Muscle layer of colon (tissue), 2 donors: ENCODE measurements around the gene CKS1B.

Experiments used
- H3K27ac ChIP-seq: one replicate; pipeline ENCODE4 v1.7.0; 2013; ENCODE audit warnings: low read depth, mild to moderate bottlenecking, low read length, moderate library complexity
- H3K27me3 ChIP-seq, 2 donors: one replicate each; pipeline ENCODE4 v1.7.0; 2013; ENCODE audit warnings: low read length in 2 of 2, mild to moderate bottlenecking in 2 of 2; ENCODE audit not compliant: insufficient read depth in 2 of 2, control insufficient read depth in 1 of 2
- H3K36me3 ChIP-seq: one replicate; pipeline ENCODE4 v1.7.0; 2013; ENCODE audit warnings: mild to moderate bottlenecking, low read length; ENCODE audit not compliant: insufficient read depth
- H3K4me1 ChIP-seq: one replicate; pipeline ENCODE4 v1.7.0; 2013; ENCODE audit warnings: mild to moderate bottlenecking, low read length; ENCODE audit not compliant: insufficient read depth
- H3K4me3 ChIP-seq, 2 donors: one replicate each; pipeline ENCODE4 v1.7.0; 2013; ENCODE audit warnings: low read length in 2 of 2, low read depth in 1 of 2, mild to moderate bottlenecking in 1 of 2, moderate library complexity in 1 of 2
- H3K9ac ChIP-seq: one replicate; pipeline ENCODE4 v1.7.0; 2013; ENCODE audit warnings: low read length
- H3K9me3 ChIP-seq: one replicate; pipeline ENCODE4 v1.7.0; 2013; ENCODE audit warnings: mild to moderate bottlenecking, low read length
- donor health status: abdominal sarcoma.
- donor health status: Adenocarcinoma of cecum.

CKS1B gene

DNA sequence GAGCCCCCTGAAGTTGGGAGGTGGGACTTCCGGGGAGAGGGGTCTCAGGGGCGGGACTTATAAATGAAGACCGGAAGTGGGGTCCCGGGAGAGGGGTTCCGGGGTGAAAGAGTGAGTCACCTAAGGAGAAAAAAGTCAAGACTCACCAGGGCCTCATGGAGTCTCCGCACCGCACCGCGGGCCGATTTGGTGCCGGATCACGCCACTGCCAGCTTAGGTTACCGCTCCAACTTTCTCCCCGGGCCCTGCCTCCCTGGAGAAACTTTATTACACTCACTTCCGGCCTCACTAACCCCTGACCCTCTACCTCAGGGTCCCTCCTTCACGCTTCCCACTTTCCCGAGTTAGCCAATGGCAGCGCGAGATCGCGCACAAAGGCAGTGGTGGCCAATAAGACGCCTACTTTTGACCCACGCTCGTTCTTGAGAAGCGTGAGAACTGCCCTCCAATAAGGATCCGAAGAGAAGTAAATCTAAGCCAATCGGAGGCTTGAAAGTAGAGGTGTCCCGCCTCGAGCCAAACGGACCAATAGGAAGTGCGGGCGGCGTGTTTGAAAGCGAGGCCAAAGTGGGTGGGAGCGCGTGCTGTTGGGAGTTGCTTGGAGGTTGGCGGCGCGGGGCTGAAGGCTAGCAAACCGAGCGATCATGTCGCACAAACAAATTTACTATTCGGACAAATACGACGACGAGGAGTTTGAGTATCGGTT, at the start of gene CKS1B:
Gene CKS1B (plus strand): TSS at position 580 of the 706 bp plus-strand sequence. CDS start 65 bp downstream, at position 645.
- no peaks in the 10 kb centered on the region for H3K27me3 ChIP-seq

DNA sequence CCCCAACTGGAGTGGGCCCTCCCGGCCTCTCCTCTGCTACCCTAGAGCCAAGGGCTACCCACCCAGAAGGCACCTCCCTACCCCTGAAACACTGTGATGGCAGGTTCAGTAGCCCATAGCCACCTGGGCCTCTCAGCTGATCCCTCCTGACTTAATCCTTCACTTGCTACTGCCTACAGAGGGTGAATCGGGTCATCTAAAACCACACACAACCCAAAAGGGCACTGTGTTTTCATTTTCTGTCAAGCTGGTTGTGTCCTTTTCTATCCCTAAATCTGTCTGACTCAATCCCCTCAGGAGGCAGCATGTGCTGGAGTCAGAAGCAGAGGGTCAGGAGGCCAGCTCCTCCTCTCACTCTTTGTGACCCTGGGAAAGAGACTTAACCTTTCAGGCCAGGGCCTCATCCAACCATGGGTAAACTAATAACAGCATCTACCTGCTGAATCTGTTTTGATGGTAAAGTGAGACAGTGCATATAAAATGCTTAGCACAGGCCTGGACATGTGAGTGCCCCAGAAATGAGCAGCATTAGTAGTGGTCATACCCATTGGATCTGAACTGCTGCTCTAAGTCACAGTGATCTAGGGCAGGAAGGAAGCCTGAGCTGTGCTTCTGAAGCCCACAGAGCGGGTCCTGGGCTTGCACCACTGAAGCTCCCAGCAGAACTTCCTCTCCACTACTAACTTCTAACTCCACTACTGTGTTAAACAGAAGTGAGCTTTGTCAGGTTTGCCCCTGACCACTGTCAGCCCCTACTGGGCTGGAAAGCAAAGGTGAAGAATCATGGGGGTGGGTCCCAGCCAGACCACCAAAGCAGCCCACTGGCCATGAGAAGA, 48.9 kb upstream of the CKS1B start:
- Histone ChIP-seq H3K4me1 (no peaks in the 10 kb centered on the region), H3K9ac (no peak overlapping the region), H3K27ac (no peak overlapping the region), H3K9me3 (no peaks in the 10 kb centered on the region), H3K4me3 (no peak overlapping the region), H3K27me3 (no peaks in the 10 kb centered on the region), H3K36me3 (peaks cover 67% of the 10 kb centered on the region)

More for the DNA sequence above, at the start of gene CKS1B:
- peak within 1 kb of the TSS; percentile 55 to 90 for H3K4me3 ChIP-seq
- peak within 1 kb of the TSS; percentile 89 for H3K27ac ChIP-seq
- no peaks in the 10 kb centered on the region for H3K36me3 ChIP-seq
- peaks cover 44% of the 10 kb centered on the region for H3K4me1 ChIP-seq
- no peaks in the 10 kb centered on the region for H3K9me3 ChIP-seq
- peak within 1 kb of the TSS; percentile 96 for H3K9ac ChIP-seq

DNA sequence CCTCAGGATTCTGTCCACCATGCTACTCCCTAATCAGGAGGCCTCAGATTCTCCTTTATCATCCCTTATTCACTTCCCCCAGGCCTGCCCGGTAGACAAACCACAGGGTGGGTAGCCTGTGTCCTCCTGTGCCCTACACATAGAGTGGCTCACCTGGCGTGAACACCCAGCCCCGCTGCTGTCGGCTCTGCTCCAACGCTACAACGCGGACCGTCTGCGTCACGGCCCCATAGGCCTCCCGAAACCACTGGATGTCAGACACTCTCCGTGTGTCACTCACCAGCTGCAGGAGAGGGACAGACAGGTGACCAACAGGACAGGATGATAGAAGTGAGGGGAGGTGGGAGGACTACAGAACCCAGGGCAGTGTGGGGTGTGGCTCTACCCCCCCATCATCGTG, 48.3 kb upstream of the CKS1B start:
- Histone ChIP-seq H3K27me3 (no peaks in the 10 kb centered on the region), H3K4me3 (no peak overlapping the region), H3K9ac (no peak overlapping the region), H3K36me3 (peaks cover 72% of the 10 kb centered on the region), H3K27ac (no peak overlapping the region), H3K4me1 (no peaks in the 10 kb centered on the region), H3K9me3 (no peaks in the 10 kb centered on the region)

DNA sequence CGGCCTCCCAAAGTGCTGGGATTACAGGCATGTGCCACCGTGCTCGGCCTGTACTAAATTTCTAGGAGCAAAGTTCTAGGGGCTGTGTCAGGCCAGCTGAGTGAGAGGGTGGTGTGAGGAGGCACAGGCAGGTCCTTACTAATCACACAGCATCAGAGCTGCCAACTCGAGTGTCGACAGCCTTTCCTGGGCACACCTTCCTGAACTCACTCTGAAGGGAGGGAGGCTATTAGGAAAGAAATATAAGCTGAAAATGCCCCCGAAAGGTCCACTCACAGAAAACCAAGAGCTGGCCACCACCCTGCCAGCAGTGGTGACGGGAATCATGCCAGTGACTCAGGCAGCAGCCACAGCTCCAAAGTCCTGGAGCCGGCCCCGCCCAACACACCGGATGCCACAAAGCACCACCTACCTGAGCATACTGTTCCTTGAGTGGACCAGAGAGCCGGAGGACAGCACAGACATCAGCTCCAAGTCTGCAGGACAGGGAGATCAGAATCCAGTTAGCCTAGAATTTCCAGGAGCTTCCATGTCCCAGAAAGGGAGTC, 42.5 kb upstream of the CKS1B start:
- Histone ChIP-seq H3K9ac (no peak overlapping the region), H3K27ac (no peak overlapping the region), H3K4me3 (no peak overlapping the region), H3K4me1 (peaks cover 12% of the 10 kb centered on the region), H3K27me3 (no peaks in the 10 kb centered on the region), H3K9me3 (no peaks in the 10 kb centered on the region), H3K36me3 (peaks cover 26% of the 10 kb centered on the region)

DNA sequence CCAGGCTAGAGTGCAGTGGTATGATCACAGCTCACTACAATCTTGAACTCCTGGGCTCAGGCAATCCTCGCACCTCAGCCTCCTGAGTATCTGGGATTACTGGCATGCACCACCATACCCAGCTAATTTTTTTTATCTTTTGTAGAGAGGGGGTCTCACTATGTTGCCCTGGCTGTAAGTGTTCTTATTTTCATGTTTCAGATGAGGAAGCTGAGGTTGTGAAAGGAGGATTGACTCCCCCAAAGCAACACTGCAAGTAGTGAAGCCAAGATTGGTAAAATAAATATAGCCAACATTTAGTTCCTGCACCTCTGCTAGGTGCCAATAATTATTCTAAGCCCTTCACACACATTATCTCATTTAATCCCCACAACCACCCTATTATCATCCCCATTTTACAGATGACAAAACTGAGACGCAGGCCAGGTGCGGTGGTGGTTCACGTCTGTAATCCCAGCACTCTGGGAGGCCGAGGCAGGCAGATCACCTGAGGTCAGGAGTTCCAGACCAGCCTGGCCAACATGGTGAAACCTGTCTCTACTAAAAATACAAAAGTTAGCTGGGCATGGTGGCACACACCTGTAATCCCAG, 40.0 kb upstream of the CKS1B start:
- Histone ChIP-seq H3K9ac (no peak overlapping the region), H3K4me1 (peaks cover 19% of the 10 kb centered on the region), H3K4me3 (no peak overlapping the region), H3K27me3 (no peaks in the 10 kb centered on the region), H3K9me3 (no peaks in the 10 kb centered on the region), H3K36me3 (peaks cover 9% of the 10 kb centered on the region), H3K27ac (no peak overlapping the region)

DNA sequence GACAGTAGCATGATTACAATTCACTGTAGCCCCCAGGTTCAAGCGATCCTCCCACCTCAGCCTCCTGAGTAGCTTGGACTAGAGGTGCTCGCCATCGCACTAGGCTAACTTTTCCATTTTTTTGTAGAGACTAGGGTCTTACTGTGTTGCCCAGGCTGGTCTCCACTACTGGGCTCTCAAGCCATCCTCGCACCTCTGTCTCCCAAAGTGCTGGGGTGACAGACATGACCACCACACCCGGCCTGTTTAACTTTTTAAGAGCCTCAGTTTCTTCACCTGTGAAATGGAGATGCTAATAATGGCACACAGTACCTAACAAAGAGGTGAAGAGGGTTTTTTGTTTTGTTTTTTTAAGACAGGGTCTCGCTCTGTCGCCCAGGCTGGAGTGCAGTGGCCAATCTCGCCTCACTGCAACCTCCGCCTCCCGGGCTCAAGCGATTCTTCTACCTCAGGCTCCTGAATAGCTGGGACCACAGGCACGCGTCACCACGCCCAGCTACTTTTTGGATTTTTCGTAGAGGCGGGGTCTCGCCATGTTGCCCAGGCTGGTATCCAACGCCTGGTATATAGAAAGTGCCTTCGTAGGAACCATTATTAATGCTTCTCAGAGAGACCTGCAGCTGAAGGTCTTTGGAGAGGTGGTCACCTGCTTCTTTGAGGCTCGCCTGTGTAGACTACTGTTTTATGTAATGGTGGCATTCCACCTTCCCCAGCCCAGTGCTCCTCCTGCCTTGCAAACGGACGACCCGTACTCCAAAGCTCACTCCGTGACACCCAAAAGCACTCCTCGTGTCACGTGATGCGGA, 38.5 kb upstream of the CKS1B start:
- peaks cover 3% of the 10 kb centered on the region for H3K36me3 ChIP-seq
- peak overlapping the region; percentile 70 to 75 for H3K4me3 ChIP-seq
- H3K27ac ChIP-seq: peak overlapping the region; percentile 100
- H3K4me1 ChIP-seq: peaks cover 19% of the 10 kb centered on the region
- H3K9me3 ChIP-seq: no peaks in the 10 kb centered on the region
- H3K27me3 ChIP-seq: no peaks in the 10 kb centered on the region
- peak overlapping the region; percentile 42 for H3K9ac ChIP-seq

DNA sequence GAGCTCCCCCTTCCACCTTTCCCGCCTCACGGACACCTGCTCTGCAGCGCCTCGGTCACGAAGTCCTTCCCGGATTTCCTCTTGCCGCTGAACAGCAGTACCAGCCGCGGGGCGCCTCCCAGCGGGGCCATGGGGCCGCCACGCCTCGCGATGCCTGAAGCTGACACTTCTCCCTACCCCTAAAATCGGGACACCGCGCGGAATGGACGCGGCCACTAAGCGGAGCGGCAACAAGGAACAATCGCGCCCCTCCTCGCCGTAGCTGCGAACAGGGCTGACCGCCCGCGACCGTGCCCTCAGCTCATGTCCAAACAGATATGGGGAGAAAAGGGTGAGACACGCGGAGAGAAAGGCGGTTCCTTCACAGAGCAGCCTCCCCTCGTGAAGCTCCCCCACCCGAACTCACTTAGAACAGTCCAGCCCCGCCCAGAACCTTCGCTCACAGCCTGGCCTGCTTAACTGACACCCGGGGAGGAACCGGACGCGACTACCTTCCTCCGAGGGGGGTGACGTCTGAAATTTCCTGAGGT, 37.9 kb upstream of the CKS1B start, which contains the start of gene PMVK:
Gene PMVK (minus strand): TSS at position 165 of the 530 bp plus-strand sequence. CDS start 34 bp downstream, at position 131.
- Histone ChIP-seq H3K9ac (peak within 1 kb of the TSS; percentile 42), H3K4me3 (peak within 1 kb of the TSS; percentile 70 to 75), H3K27me3 (no peaks in the 10 kb centered on the region), H3K27ac (peak within 1 kb of the TSS; percentile 100), H3K4me1 (peaks cover 19% of the 10 kb centered on the region), H3K36me3 (no peaks in the 10 kb centered on the region), H3K9me3 (no peaks in the 10 kb centered on the region)

DNA sequence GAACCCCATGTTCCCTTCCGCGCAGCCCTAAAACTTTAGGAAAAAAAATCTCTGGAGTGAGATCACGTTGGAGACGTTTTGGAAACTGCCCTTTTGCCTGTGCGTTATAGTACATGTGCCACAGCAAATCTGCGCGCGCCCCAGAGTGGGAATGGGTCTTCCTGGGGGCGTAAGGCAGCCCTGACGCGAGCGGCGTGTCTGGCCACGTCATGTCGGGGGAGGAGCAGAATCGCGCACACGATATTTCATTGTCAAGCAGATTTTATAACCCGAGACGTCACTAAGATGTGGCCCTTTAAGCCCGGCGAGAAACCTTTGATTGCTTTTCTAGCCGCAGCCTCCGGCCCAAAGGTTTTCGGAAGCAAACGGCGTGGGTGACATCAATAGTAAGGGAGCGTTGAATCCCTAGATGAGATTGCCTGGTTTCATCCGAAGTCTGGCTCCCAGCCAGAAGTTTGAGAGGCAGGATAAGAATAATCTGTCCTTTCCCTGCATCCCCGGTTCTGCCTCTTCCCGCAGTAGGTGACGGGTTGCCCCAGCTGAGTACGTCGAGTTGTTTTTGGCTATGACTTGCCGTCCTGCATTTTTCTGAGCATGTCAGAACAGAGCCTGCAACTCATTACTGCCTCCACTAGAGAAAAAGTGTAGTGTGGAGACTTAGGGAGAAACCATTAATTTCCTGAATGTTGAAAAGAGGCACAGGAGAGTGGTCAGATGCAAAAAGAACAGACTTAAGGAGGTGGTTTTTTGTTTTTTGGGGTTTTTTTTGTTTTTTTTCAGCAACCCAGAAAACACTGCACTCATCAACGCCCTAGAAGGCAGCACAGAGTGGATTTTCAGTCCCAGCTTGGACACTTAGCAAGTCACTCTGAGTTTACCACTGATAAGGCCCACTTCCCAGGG, 37.1 kb upstream of the CKS1B start:
- H3K27me3 ChIP-seq: no peaks in the 10 kb centered on the region
- peak overlapping the region; percentile 100 for H3K27ac ChIP-seq
- peak overlapping the region; percentile 70 to 75 for H3K4me3 ChIP-seq
- H3K4me1 ChIP-seq: peaks cover 19% of the 10 kb centered on the region
- H3K9me3 ChIP-seq: no peaks in the 10 kb centered on the region
- peak overlapping the region; percentile 42 for H3K9ac ChIP-seq
- no peaks in the 10 kb centered on the region for H3K36me3 ChIP-seq

DNA sequence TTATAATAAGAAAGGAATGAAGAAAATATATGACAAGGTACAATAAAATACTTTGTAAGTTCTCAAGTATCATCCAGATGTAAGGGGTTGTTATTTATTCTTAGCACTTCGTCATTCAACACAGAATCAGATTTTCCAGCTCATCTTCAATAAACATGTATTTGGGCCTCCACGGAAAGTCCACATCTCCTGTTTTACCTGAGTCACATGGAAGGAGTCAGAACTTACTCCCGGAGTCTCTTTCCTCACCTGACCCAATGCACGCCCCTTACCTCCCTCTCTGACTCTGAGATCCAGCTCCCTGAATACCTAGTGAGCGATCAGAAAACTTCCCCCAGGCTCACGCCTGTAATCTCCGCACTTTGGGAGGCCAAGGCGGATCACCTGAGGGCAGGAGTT, 36.5 kb upstream of the CKS1B start:
- Histone ChIP-seq H3K36me3 (no peaks in the 10 kb centered on the region), H3K9me3 (no peaks in the 10 kb centered on the region), H3K27me3 (no peaks in the 10 kb centered on the region), H3K9ac (peak overlapping the region; percentile 42), H3K4me3 (peak overlapping the region in 1 of 2 donors; percentile 75), H3K4me1 (peaks cover 19% of the 10 kb centered on the region), H3K27ac (peak overlapping the region; percentile 100)
